ENCODE measurements around the gene DDX11. TPM values are rescaled to one million over a fixed set of nuclear protein-coding genes. Genes with fewer than 3 reads are reported as not detected.
"Not testable (repeated sequence)": the region's sequence is repeated elsewhere in the genome, so short reads cannot be mapped to it uniquely, and the experiment has no call there.

The DDX11 gene
- polyA plus RNA-seq, 2 donors, result 13.3 to 28.2 TPM

DNA sequence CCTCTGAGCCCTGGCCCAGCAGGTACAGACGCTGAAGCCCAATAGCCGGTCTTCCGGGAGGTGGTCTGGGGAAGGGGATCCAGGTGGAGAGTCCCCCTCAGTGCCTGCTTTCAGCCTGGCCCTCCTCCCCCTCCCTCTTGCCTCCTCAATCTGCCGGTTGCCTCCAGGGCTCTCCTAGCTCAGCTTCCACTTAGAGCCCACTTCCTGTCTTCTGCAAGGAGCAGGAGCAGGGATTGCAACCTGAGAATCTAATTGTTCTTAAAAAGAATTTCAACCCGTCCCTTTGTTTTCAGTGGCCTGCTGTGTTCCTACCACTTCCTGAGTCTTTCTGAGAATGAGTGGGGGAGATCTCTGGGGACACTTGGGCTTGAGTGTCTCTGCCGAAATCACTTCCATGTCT is 6.6 kb downstream of the DDX11 start:
- not testable (repeated sequence) for H3K27me3 ChIP-seq (ENCODE audit: control insufficient read depth in 1 of 2, insufficient read depth in 2 of 2, low read length in 2 of 2); H3K9me3 ChIP-seq (ENCODE audit: control insufficient read depth in 2 of 2, insufficient read depth in 1 of 2, low read depth in 1 of 2, low read length in 1 of 2); H3K4me3 ChIP-seq (ENCODE audit: low read depth in 1 of 2, low read length in 2 of 2); H3K36me3 ChIP-seq (ENCODE audit: control insufficient read depth in 2 of 2, insufficient read depth in 2 of 2, low read length in 1 of 2); H3K4me1 ChIP-seq (ENCODE audit: control insufficient read depth in 2 of 2, insufficient read depth in 2 of 2, low read length in 1 of 2); H3K27ac ChIP-seq (ENCODE audit: low read depth in 2 of 2, low read length in 1 of 2)
- 62 to 73% methylated on average over 5 to 6 of the region's 6 CpGs for WGBS, 2 donors

DNA sequence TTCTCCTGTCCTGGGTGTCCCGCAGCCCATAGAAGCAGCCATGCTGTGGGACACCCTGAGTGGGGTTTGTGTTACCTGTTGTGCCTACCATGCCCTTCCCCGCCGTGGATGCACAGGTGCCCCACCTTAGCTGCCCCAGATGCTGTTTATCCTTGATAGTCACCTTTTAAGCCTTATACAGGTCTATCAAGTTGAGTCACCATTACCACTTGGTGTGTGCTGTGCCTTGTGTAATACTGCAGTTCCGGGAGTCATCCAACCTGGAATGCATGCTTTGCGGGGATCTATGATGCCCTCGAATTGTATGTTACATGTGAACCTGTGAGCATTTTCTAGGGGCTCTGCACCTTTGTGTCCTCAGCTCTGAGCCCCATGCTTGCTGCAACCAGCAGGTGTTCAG is 7.6 kb downstream of the DDX11 start:
- not testable (repeated sequence) for H3K27ac ChIP-seq (ENCODE audit: low read depth in 2 of 2, low read length in 1 of 2); H3K36me3 ChIP-seq (ENCODE audit: control insufficient read depth in 2 of 2, insufficient read depth in 2 of 2, low read length in 1 of 2); H3K4me3 ChIP-seq (ENCODE audit: low read depth in 1 of 2, low read length in 2 of 2); H3K9me3 ChIP-seq (ENCODE audit: control insufficient read depth in 2 of 2, insufficient read depth in 1 of 2, low read depth in 1 of 2, low read length in 1 of 2); H3K4me1 ChIP-seq (ENCODE audit: control insufficient read depth in 2 of 2, insufficient read depth in 2 of 2, low read length in 1 of 2); H3K27me3 ChIP-seq (ENCODE audit: control insufficient read depth in 1 of 2, insufficient read depth in 2 of 2, low read length in 2 of 2)
- WGBS, 2 donors, result 74 to 93% methylated on average over 6 of the region's 6 CpGs

GRCh38 chr12:31084241-31084640 is 10.6 kb downstream of the DDX11 start:
- H3K27me3 ChIP-seq (ENCODE audit: control insufficient read depth in 1 of 2, insufficient read depth in 2 of 2, low read length in 2 of 2); H3K4me1 ChIP-seq (ENCODE audit: control insufficient read depth in 2 of 2, insufficient read depth in 2 of 2, low read length in 1 of 2); H3K4me3 ChIP-seq (ENCODE audit: low read depth in 1 of 2, low read length in 2 of 2); H3K27ac ChIP-seq (ENCODE audit: low read depth in 2 of 2, low read length in 1 of 2); H3K9me3 ChIP-seq (ENCODE audit: control insufficient read depth in 2 of 2, insufficient read depth in 1 of 2, low read depth in 1 of 2, low read length in 1 of 2): not testable (repeated sequence)
- WGBS, 2 donors, result 96 to 97% methylated on average over 12 to 13 of the region's 13 CpGs
- peaks cover 3 to 13% of the 10 kb centered on the region in 2 donors for H3K36me3 ChIP-seq (ENCODE audit: control insufficient read depth in 2 of 2, insufficient read depth in 2 of 2, low read length in 1 of 2)

DNA sequence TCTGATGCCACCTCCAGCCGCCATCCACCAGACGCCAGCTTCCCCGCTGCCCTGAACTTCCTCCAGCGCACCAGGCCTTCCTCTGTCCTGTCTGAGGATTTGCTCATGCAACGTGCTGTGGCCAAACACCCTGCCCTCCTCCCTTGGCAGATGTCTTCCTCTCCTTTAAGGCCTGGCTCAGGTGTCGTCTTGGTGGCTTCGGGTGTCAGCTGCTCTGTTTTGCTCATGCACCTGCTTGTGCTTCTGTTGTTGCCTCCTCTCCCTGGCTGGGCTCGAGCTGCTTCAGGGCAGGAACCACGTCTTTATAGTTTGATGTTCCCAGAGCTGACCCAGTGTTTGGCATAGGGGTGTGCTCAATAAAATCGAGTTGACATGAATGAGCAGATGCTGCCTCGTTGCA is 12.4 kb downstream of the DDX11 start:
- H3K27me3 ChIP-seq (ENCODE audit: control insufficient read depth in 1 of 2, insufficient read depth in 2 of 2, low read length in 2 of 2); H3K4me3 ChIP-seq (ENCODE audit: low read depth in 1 of 2, low read length in 2 of 2); H3K9me3 ChIP-seq (ENCODE audit: control insufficient read depth in 2 of 2, insufficient read depth in 1 of 2, low read depth in 1 of 2, low read length in 1 of 2); H3K27ac ChIP-seq (ENCODE audit: low read depth in 2 of 2, low read length in 1 of 2); H3K4me1 ChIP-seq (ENCODE audit: control insufficient read depth in 2 of 2, insufficient read depth in 2 of 2, low read length in 1 of 2): not testable (repeated sequence)
- peaks cover 3 to 14% of the 10 kb centered on the region in 2 donors for H3K36me3 ChIP-seq (ENCODE audit: control insufficient read depth in 2 of 2, insufficient read depth in 2 of 2, low read length in 1 of 2)
- 81 to 87% methylated on average over 10 of the region's 11 CpGs for WGBS, 2 donors

GRCh38 chr12:31087486-31087885 is 13.8 kb downstream of the DDX11 start:
- 95 to 98% methylated on average over 6 to 8 of the region's 8 CpGs for WGBS, 2 donors
- H3K4me3 ChIP-seq (ENCODE audit: low read depth in 1 of 2, low read length in 2 of 2); H3K27me3 ChIP-seq (ENCODE audit: control insufficient read depth in 1 of 2, insufficient read depth in 2 of 2, low read length in 2 of 2); H3K27ac ChIP-seq (ENCODE audit: low read depth in 2 of 2, low read length in 1 of 2); H3K9me3 ChIP-seq (ENCODE audit: control insufficient read depth in 2 of 2, insufficient read depth in 1 of 2, low read depth in 1 of 2, low read length in 1 of 2); H3K4me1 ChIP-seq (ENCODE audit: control insufficient read depth in 2 of 2, insufficient read depth in 2 of 2, low read length in 1 of 2): not testable (repeated sequence)
- peaks cover 5 to 20% of the 10 kb centered on the region in 2 donors for H3K36me3 ChIP-seq (ENCODE audit: control insufficient read depth in 2 of 2, insufficient read depth in 2 of 2, low read length in 1 of 2)

GRCh38 chr12:31087956-31088355 is 14.3 kb downstream of the DDX11 start:
- H3K27me3 ChIP-seq (ENCODE audit: control insufficient read depth in 1 of 2, insufficient read depth in 2 of 2, low read length in 2 of 2); H3K4me1 ChIP-seq (ENCODE audit: control insufficient read depth in 2 of 2, insufficient read depth in 2 of 2, low read length in 1 of 2); H3K9me3 ChIP-seq (ENCODE audit: control insufficient read depth in 2 of 2, insufficient read depth in 1 of 2, low read depth in 1 of 2, low read length in 1 of 2); H3K27ac ChIP-seq (ENCODE audit: low read depth in 2 of 2, low read length in 1 of 2); H3K4me3 ChIP-seq (ENCODE audit: low read depth in 1 of 2, low read length in 2 of 2): not testable (repeated sequence)
- 85 to 90% methylated on average over 2 of the region's 2 CpGs for WGBS, 2 donors
- H3K36me3 ChIP-seq (ENCODE audit: control insufficient read depth in 2 of 2, insufficient read depth in 2 of 2, low read length in 1 of 2), result peaks cover 5 to 22% of the 10 kb centered on the region in 2 donors

DNA sequence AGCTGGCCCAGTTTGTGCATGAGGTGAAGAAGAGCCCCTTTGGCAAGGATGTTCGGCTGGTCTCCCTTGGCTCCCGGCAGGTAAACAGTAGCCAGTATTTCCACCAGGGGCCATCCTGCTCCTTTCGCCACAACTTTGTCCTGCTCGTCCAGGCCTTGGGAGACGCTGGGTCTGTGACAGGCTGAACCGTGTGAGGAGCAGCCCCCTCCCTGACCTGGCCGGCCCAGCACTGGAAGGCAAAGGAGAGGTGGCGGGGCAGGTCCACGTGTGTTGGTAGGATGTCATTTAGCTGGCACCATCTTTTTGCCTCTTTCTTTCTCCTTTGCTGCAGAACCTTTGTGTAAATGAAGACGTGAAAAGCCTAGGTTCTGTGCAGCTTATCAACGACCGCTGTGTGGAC is 15.4 kb downstream of the DDX11 start:
- Histone ChIP-seq H3K4me1 (ENCODE audit: control insufficient read depth in 2 of 2, insufficient read depth in 2 of 2, low read length in 1 of 2) (no peaks in the 10 kb centered on the region), H3K9me3 (ENCODE audit: control insufficient read depth in 2 of 2, insufficient read depth in 1 of 2, low read depth in 1 of 2, low read length in 1 of 2) (no peaks in the 10 kb centered on the region), H3K27ac (ENCODE audit: low read depth in 2 of 2, low read length in 1 of 2) (no peak overlapping the region), H3K4me3 (ENCODE audit: low read depth in 1 of 2, low read length in 2 of 2) (no peak overlapping the region), H3K27me3 (ENCODE audit: control insufficient read depth in 1 of 2, insufficient read depth in 2 of 2, low read length in 2 of 2) (no peaks in the 10 kb centered on the region), H3K36me3 (ENCODE audit: control insufficient read depth in 2 of 2, insufficient read depth in 2 of 2, low read length in 1 of 2) (peaks cover 5 to 21% of the 10 kb centered on the region in 2 donors)
- 88 to 90% methylated on average over 12 of the region's 12 CpGs for WGBS, 2 donors

DNA sequence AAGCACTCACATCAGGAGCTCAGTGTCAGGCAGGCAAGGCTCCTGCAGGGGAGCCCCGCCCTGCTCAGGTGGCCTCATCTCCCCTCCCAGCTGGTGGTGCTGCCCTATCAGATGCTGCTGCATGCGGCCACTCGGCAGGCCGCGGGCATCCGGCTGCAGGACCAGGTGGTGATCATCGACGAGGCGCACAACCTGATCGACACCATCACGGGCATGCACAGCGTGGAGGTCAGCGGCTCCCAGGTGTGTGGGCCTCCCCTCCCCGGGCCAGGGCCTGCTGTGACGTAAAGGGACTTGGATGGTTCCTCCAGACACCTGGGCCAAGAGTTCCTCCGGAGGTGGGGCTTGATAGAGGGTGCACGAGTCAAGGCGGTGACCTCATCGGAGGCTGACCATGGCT is 18.0 kb downstream of the DDX11 start:
- not testable (repeated sequence) for H3K27me3 ChIP-seq (ENCODE audit: control insufficient read depth in 1 of 2, insufficient read depth in 2 of 2, low read length in 2 of 2); H3K9me3 ChIP-seq (ENCODE audit: control insufficient read depth in 2 of 2, insufficient read depth in 1 of 2, low read depth in 1 of 2, low read length in 1 of 2); H3K4me1 ChIP-seq (ENCODE audit: control insufficient read depth in 2 of 2, insufficient read depth in 2 of 2, low read length in 1 of 2); H3K4me3 ChIP-seq (ENCODE audit: low read depth in 1 of 2, low read length in 2 of 2); H3K27ac ChIP-seq (ENCODE audit: low read depth in 2 of 2, low read length in 1 of 2)
- peaks cover 5 to 15% of the 10 kb centered on the region in 2 donors for H3K36me3 ChIP-seq (ENCODE audit: control insufficient read depth in 2 of 2, insufficient read depth in 2 of 2, low read length in 1 of 2)
- WGBS, 2 donors, result 87 to 90% methylated on average over 19 of the region's 19 CpGs

DNA sequence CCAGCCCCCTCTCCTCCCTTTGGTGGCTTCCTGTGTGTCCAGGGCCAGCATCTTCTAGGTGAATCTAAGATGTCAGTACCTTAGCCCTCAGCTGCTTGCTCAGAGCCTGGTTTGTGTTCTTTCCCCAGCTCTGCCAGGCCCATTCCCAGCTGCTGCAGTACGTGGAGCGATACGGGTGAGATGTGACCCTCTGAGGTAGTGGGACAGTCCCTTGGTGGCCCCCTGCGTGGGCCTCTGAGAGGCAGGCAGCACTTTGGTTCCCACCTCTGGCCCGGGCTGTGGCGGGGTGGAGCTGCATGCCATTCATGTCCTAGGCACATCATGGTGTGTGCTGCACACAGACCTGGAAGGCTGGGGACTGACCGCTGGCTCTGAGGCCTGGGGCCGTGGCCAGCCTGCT is 19.1 kb downstream of the DDX11 start:
- H3K27ac ChIP-seq (ENCODE audit: low read depth in 2 of 2, low read length in 1 of 2); H3K9me3 ChIP-seq (ENCODE audit: control insufficient read depth in 2 of 2, insufficient read depth in 1 of 2, low read depth in 1 of 2, low read length in 1 of 2); H3K4me1 ChIP-seq (ENCODE audit: control insufficient read depth in 2 of 2, insufficient read depth in 2 of 2, low read length in 1 of 2); H3K27me3 ChIP-seq (ENCODE audit: control insufficient read depth in 1 of 2, insufficient read depth in 2 of 2, low read length in 2 of 2); H3K4me3 ChIP-seq (ENCODE audit: low read depth in 1 of 2, low read length in 2 of 2): not testable (repeated sequence)
- WGBS, 2 donors, result 90 to 98% methylated on average over 6 of the region's 8 CpGs
- peaks cover 5 to 15% of the 10 kb centered on the region in 2 donors for H3K36me3 ChIP-seq (ENCODE audit: control insufficient read depth in 2 of 2, insufficient read depth in 2 of 2, low read length in 1 of 2)

- not testable (repeated sequence) for H3K27me3 ChIP-seq (ENCODE audit: control insufficient read depth in 1 of 2, insufficient read depth in 2 of 2, low read length in 2 of 2); H3K4me1 ChIP-seq (ENCODE audit: control insufficient read depth in 2 of 2, insufficient read depth in 2 of 2, low read length in 1 of 2); H3K9me3 ChIP-seq (ENCODE audit: control insufficient read depth in 2 of 2, insufficient read depth in 1 of 2, low read depth in 1 of 2, low read length in 1 of 2); H3K27ac ChIP-seq (ENCODE audit: low read depth in 2 of 2, low read length in 1 of 2); H3K4me3 ChIP-seq (ENCODE audit: low read depth in 1 of 2, low read length in 2 of 2)
- peaks cover 2 to 12% of the 10 kb centered on the region in 2 donors for H3K36me3 ChIP-seq (ENCODE audit: control insufficient read depth in 2 of 2, insufficient read depth in 2 of 2, low read length in 1 of 2)
- 89 to 93% methylated on average over 13 to 21 of the region's 21 CpGs for WGBS, 2 donors
These were observed 21.6 kb downstream of the DDX11 start for GRCh38 chr12:31095080-31095860.
